Amygdala (tissue), 56 donors: ENCODE data around the gene GCNT2.
"Not testable (repeated sequence)": the region's sequence is repeated elsewhere in the genome, so short reads cannot be mapped to it uniquely, and the experiment has no call there.

Experiments used
- DNase-seq, 56 donors: peaks; one replicate each; lab custom pipeline; 2025; lab: John Stamatoyannopoulos, UW

The GCNT2 gene

DNA sequence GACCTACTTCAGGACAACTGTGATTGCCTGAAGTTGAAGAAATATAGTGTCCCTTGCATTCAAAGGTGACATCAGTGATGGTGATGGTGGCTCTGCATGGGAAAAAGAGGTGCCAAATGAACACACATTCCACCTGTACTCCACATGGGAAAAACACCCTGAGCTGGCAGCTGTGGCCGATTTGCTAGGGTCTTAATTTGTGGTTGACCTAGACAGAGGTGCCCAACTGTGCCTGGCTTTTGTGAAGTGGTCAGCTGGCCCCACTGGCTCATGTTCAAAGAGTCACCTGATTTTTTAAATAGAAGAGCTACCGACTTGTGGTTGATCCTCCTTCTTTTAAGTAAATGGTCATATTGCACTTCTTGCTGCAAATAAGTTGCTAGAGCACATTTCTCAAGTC, 7.6 kb upstream of the GCNT2 start:
- DNase-seq, result no peak

DNA sequence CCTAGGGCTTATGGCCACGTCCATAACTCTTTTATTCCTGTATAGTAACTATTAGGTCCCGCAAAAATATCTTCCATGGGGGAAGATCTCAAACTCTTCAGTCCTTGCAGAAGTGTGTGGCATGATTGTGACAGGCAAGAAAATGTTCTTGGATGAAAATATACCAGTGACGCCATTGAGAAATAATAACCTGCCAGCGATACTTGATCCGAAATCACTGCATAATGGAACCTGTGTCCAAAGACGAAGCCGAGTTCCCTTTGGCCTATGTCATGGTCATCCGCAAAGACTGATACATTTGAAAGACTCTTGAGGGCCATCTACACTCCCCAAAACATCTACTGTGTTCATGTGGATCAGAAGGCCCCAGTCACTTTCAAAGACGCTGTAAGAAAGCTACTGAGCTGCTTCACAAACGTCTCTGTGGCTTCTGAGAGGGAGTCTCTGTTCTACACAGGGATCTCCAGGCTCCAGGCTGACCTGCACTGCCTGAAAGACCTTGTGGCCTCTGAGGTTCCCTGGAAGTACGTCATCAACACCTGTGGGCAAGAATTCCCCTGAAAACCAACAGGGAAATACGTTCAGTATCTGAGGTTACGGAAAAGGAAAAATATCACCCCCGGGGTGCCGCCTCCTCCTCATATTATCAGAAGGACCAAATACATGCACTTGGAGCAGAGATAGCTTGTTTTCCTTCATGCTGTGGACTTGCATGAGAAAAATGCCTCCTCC, 6.9 kb upstream of the GCNT2 start:
- DNase-seq, result no peak

DNA sequence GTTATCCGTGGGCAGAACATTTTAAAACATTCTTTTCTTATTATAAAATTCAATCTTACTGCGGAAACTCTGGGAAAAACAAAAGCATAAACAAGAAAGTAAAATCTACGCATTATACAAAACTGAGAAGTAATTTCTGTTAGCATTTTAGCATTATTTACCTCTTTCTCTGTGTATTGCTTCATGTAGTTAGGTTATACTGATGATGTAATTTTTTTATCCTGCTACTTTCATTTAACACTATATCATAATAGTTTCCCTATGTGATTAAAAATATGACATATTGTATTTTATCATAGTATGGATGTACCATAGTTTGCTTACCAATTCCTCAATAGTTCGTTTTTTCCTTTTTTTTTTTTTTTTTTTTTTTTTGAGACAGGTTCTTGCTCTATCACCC, 4.2 kb upstream of the GCNT2 start:
- DNase-seq, result no peak

DNA sequence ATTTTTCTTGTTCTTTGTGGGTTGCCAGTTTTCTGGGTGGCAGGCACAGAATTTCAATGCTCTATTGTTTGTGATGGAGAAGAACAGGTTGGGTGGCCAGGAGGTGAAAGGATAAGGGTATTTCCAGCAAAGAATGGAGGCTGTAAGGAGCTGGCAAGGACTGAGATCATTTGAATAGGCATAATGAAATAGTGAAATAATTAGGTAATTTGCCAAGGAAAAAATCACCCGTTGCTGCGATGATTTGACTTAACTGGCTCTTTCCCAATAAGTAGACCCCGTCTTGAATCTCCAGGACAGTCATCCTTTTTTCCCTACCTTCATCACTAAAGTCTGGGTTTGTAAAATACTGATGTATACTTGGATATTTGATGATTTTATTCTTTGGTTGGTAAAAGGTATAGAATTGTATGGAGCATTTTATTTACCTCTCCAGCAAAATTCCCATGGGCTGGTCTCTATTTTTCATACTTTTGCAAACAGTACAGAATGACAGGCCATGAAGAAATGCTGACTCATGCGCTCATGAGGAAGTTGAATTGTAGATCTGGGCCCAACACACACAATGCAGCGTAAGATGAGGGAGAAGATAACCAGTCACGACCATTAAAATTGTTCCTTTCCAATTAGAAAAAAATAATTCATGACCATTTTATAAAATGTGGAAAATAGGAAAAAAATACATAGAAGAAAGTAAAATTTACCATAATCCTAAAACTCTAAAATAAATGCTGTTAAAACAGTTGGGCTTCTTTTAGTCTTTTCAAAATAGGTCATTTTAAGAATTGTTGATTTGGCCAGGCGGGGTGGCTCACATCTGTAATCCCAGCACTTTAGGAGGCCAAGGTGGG, 2.4 kb upstream of the GCNT2 start:
- no peak for DNase-seq

DNA sequence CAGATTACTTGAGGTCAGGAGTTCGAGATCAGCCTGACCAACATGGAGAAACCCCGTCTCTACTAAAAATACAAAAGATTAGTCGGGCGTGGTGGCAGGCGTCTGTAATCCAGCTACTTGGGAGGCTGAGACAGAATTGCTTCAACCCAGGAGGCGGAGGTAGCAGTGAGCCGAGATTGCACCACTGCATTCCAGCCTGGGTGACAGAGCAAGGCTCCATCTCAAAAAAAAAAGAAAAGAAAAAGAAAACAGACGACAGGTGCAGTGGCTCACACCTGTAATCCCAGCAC, 1.8 kb upstream of the GCNT2 start:
- DNase-seq, result not testable (repeated sequence)

DNA sequence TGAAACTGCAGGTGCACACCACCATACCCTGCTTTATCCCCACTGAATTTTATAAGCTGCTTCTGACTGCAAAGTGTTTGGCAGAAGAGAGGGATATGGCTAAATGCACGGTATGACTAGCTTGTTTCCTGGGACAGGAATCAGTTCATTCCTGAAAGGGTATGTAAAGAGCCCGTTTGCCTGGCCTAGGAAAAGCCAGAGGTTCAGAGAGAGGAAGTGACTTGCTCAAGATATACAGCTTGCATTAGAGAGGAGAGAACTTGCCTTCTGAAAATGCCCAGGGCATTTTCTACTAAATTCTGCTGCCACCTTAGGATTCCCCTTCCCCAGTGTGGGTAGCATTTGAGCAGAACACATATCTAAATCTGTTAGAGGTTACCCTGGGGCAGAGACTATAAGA, 683 bp upstream of the GCNT2 start:
- no peak for DNase-seq

DNA sequence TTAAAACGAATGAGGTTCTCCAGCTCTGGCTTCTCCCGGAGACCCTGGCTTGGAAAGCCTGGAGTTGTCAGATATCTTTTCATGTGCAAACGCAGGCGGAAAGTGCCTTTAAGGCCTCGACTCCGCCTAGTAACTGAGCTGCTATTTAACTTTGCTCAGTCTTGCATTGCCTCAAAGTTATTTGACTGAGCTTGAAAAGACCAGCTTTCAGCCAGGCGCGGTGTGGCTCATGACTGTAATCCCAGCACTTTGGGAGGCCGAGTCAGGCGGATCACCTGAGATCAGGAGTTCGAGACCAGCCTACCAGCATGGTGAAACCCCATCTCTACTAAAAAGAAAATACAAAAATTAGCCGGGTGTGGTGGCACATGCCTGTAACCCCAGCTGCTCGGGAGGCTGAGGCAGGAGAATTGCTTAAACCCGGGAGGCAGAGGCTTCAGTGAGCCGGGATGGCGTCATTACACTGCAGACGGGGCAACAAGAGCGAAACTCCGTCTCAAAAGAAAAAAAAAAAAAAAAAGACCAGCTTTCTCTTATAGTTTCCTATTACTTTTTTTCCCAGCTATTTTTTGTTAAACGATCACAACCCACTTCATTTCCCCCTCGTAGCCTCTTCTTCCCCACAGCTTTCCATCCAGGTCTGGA, 1.9 kb downstream of the GCNT2 start:
- DNase-seq, result no peak

DNA sequence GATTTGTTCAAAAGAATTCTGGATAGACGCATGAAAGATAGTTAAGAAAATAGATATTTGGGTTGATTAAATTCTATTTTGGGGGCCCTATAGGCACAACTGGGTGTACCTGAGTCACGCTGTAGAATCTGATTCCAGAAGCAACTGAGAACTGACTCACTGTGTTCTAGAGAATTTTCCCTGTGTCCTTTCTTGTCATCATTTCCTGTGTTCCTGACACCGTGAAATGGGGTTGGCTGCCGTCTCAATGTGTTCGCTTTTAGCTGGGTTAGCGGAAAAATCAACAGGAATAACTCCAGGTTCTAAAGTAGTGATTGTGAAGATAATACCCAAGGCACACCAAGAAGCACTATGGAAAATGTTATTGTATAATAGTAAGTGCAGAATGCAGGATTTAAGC, 5.0 kb downstream of the GCNT2 start:
- DNase-seq, result no peak

DNA sequence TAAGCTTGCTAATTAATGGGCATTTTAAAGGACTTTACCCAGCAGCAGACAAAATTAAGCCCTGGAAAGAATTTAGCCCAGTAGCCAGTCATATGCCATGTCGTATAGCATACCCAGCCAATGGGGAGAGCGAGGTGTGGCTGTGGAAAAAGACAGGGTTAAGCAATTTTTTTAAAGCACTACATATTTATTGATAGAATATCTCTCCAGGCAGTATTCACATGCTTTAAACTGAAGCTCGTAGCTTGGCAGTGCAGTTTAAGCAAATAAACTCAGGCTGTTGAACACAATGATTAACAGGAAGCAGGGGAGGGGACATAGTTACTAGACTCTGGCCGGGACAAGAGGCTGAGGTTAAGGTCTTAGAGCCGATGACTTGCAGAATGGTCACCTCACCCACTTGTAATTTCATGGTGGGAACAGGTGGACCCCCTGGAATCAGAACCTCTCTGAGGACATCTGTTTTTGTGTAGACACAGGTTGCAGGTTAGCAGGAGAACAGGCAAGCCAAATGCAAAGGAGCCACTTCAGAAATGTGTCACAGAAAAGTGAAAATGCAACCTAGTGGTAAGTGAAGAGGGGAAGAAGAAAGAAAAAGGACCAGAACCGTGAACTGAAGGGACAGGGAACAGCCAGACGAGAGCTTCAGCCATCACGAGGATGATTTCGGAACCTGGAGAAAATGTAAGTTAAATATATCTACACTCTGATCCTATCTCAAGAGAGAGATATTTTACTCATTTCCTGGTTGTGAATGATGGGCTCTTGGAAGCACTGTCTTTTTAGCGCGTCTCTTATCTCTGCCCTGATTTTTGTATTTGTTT, 7.2 kb downstream of the GCNT2 start:
- DNase-seq, result peak in 1 of 56 donors; percentile 4

DNA sequence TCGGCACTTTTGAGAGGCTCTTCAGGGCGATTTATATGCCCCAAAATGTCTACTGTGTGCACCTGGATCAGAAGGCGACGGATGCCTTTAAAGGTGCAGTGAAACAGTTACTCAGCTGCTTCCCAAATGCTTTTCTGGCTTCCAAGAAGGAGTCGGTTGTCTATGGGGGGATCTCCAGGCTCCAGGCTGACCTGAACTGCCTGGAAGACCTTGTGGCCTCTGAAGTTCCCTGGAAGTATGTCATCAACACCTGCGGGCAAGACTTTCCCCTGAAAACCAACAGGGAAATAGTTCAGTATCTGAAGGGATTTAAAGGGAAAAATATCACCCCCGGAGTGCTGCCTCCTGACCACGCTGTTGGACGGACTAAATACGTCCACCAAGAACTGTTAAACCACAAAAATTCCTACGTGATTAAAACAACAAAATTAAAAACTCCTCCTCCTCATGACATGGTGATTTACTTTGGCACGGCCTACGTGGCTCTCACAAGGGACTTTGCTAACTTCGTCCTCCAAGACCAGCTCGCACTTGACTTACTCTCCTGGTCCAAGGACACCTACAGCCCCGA, 8.2 kb downstream of the GCNT2 start:
- no peak for DNase-seq

DNA sequence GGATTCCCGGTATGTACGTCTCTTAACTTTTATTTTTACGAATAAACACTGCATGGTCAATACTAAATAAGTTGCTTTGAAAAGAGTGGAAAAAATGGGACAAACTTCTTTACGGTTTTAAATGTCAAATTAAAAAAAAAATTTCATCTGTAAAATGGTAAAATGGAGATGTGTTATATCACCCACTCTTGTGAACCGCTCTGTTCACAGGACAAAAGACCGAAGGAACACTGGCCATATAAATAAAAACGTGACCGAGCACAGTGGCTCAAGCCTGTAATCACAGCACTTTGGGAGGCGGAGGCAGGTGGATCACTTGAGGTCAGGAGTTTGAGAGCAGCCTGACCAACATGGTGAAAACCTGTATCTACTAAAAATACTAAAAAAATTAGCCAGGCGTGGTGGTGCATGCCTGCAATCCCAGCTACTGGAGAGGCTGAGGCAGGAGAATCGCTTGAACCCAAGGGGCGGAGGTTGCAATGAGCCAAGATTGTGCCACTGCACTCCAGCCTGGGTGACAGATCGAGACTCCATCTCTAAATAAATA, 8.8 kb downstream of the GCNT2 start:
- not testable (repeated sequence) for DNase-seq

DNA sequence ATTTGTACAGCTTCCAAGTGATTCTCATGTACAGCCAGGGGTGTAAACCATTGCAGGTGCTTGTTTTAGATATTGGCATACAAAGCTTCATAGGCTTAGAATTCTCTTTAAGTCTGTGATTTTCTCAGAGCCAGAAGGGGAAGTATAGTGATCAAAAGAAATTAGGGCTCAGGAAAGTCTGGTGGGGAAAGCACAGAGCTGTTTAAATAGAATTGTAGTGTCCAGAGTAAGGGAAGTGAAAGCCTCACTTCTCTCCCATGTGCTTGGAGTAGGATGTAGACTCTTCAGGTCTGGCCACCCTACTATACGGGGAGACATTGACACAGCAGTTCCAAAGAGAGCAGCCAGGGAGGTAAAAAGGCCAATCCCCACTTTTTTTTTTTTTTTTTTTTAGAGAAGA, 10.4 kb downstream of the GCNT2 start:
- no peak for DNase-seq

DNA sequence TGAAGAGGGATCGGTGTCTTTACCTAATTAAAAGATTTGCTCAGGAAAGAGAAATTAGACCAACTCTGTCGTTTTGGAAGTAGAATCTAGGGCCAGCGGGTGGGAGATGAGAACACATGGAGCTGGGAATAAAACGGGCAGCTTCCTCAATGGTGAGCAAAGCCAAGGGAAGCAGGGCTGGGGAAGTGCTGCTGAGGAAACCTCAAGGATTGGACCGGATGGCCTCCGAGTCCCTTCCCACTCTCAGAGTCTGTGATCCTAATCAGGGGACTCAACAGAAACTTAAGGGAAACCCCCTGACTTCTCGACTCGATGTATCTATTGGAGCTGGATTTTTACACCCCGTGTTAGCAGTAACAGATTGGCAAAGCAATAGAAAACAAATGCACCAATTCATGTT, 10.8 kb downstream of the GCNT2 start:
- DNase-seq, result no peak

DNA sequence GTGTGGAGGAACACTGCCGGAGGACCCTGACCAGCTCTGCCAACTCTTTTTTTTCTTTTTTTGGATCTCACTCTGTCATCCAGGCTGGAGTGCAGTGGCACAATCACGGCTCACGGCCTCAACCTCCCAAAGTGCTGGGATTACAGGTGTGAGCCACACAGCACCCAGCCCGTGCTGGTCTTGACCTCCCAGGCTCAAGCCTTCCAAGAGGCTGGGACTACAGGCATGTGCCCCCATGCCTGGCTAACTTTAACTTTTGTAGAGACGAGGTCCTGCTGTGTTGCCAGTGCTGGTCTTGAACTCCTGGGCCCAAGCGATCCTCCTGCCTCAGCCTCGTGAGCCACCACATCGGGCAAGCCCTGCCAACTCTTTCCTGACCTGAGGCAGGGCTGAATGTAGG, 11.2 kb downstream of the GCNT2 start:
- DNase-seq, result no peak

DNA sequence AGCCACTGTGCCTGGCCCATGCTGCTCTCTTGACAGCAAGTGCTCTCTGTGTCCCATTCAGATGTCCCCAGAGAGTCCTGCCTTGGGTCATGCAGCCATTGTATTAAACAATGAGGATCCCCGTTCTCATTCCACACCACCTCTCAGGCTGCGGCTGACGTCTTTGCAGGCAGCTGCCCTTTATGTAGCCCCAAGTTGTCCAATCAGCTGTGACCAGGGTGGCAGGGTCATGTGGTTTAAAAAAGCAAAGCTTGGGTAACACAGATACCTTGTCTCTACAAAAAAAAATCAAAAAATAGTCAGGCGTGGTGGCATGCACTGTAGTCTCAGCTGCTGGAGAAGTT, 13.2 kb downstream of the GCNT2 start:
- DNase-seq, result no peak

DNA sequence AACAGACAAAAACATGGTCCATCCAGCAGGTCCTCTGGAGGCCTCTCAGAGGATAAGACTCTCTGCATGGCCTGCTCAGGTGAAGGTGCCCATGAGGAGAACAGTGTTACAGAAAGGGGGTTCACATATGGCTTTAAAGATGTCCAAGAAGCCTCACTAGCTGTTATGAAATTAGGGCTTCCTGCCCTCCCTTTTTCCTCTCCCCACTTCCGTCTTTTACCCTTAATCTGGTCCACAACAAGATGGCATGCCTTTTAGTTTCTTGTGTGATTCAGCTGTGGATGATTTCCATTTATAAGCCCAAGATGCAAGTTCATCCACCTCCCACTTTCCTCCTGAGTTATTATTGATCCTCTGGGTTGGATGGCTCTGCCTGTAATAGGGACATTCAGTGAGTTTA, 14.0 kb downstream of the GCNT2 start:
- DNase-seq, result no peak

DNA sequence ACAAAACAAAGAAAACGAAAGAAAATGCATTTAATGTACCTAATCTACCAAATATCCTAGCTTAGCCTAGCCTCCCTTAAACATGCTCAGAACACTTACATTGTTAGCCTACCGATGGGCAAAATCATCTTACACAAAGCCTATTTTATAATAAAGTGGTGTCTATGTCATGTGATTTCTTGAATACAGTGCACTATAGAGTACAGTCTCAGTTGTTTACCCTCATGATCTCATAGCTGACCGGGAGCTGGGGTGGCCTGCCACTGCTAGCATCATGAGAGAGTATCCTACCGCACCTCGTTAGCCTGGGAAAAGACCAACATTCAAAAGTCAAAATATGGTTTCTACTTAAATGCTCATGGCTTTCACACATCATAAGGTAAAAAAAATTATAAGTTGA, 16.6 kb downstream of the GCNT2 start:
- no peak for DNase-seq

DNA sequence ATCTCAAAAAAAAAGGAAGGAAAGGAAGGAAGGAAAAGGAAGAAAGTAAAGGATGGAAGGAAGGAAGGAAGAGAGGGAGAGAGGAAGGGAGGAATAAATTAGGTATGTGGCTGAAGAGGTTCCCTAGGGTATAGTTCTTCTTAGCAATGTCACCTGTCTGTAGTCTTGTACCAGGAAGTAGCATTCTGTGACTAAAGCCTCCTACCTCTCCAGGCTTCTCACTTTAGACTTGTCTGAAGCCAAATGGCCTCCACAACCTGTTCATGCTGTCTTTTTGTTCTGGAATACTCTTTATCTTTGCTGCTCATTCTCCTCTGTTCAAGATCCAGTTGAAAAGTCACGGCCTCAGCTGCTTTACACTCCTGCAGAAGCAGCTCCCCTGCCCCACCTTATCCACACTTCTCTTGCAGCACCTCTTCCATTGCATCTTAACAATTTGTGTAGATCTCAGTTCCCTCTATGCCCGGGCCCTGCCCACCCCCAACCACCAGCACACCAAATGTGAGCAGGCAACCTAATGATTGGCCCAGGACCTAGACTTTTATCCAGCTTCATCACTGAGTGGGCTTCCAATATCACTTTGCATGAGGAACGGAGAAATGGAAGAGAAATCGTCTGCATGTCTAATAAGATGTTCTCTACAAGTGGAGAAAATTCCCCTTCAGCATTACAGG, 19.1 kb downstream of the GCNT2 start:
- DNase-seq, result no peak

DNA sequence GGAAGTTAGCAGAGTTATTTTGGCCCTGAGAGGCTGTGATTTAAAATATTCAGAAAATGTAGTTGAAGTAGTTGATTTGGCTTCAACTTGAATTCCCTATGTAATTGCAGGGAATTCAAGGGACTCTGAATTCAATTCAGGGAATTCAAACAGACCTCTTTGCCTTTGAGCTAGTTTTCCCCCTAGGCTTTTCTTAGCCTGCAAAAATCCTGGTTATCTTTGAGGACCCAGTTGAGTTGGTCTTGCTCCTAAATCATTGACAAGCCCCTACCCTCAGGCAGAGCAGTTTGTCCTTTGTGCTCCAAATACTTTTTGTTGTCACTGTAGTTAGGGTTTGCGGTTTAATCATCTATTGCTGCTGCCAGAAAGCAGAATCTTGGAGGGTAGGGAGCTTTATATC, 20.4 kb downstream of the GCNT2 start:
- no peak for DNase-seq

DNA sequence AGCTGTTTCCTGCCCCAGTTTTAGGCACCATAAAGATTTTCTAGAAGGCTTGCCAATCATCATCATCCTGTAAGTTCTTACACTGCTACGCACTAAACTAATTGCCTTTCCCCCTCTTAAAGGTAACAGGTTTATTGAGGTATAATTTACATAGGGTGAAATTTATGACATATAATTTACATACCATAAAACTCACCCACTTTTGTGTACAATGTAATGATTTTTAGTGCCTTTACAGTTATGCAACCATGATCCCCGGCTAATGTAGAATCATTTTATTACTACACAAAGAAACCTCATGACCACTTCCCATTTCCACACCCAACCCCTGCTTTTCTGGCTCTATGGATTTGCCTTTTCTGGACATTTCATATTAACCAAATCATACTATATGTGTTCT, 21.1 kb downstream of the GCNT2 start:
- no peak for DNase-seq
